ENCODE data around the gene SEC24C. TPM values are rescaled to one million over a fixed set of nuclear protein-coding genes. Genes with fewer than 3 reads are reported as not detected.

The SEC24C gene
- total RNA-seq, 1 donor = 65.7 TPM

DNA sequence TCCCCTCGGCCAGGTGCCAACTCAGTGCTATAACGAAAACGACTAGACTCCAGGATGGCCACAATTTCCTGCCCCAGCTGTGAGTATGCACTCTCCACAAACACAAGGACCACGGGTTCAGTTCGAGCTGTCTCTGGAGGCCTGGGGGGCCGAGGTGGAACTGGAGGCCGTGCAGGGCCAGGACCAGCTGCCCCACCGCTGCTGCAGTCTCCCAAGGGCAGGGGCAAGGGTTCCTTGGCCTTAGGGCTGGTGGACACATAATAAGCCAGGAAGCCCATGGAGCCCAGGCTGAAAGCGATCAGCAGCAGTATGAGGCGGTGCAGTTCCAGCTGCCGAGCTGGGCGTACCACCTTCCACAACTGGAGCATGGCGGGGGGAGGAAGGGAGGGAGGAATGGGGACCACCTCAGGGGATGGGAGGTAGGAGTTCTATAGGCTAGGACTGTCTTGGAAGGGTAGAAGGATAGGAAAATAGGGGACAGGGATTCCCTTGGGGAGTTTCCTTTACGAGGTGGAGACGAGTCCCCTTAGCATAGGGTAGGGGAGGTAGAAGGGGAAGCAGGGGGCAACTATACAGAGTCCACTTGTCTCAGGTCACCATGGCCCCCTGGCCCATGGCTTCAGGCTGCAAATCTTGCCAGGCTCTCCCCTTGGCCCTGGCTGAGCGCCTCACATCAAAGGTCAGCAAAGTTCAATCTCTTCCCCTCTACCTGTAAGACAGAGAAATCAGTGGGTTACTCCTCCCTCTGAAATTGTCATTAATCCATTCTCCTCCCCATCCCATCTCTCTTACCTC is 64.0 kb downstream of the SEC24C start:
- DNase-seq (ENCODE audit: low read depth in 2 of 3, low spot score in 2 of 3) = no peak

DNA sequence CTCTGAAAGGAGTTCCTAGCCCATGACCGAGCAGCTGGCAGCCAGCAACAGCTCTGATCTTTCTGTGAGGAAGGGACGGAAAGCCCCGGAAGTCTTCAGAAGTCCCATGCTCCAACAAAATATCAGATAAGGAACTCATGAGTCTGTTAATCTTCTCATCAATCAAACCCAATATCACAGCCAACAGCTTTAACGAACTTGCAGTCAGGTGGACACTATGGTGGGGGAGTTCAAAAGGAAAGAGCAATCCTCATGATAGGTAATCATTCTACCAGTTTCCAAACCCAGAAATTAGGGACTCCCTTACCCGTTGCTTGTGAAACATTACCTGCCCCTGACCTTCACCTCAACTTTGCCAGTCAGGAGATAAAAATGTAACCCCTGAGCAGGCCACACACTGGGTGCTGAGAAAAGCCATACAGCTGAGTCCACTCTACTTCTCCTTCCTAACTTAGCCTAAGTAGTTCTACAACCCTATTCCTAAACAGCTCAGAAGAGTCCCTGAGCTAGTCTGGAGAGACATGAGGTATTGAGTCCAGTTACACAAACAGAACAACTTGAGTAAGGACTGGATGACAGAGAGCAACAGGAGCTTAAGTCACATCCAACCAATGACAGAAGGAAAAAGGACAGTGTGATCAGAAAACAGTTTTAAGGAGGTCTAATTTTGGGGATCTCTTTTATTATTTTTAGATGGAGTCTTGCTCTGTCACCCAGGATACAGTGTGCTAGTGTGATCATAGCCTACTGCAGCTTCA is 65.1 kb downstream of the SEC24C start:
- no peak for DNase-seq (ENCODE audit: low read depth in 2 of 3, low spot score in 2 of 3)

- no peak for DNase-seq (ENCODE audit: low read depth in 2 of 3, low spot score in 2 of 3)
Observed at GRCh38 chr10:73810358-73810734, 66.2 kb downstream of the SEC24C start.

GRCh38 chr10:73810735-73811465 is 66.7 kb downstream of the SEC24C start:
- DNase-seq (ENCODE audit: low read depth in 2 of 3, low spot score in 2 of 3) = peak; percentile 25 to 51 (median 40)

- no peak for DNase-seq (ENCODE audit: low read depth in 2 of 3, low spot score in 2 of 3)
Observed at GRCh38 chr10:73812657-73813056, 68.5 kb downstream of the SEC24C start.

GRCh38 chr10:73813333-73813732 is 69.2 kb downstream of the SEC24C start:
- DNase-seq (ENCODE audit: low read depth in 2 of 3, low spot score in 2 of 3) = no peak

DNA sequence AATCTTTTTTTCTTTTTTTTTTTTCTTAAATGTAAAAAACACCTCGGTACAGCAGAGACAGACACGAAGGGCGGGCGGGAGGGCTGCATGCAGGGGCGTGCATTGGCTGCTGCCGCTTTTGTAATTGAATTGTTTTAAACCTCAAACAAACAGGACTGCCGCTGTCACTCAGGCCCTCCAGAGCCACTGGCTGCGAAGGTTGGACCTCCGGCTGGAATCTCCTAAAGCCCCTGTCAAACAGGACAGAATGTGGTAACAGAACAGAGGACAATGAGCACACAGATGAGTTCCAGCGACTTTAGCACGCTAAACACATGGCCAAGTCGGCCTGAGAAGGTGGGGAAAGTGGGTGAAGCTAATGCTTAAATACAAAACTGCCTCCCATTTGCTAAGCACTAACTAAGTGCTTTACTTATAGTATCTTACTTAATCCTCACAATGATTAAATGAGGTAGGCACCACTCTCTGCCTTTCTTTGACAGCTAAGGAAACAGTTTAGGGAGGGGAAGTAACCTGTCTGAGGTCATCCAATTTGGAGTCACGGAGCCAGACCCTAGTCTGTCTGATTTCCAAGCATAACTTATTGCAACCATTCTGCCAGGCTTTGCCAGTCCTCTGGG is 70.2 kb downstream of the SEC24C start:
- no peak for DNase-seq (ENCODE audit: low read depth in 2 of 3, low spot score in 2 of 3)

- peak in 1 of 3 donors; percentile 26 for DNase-seq (ENCODE audit: low read depth in 2 of 3, low spot score in 2 of 3)
Observed at GRCh38 chr10:73814896-73815718, 70.9 kb downstream of the SEC24C start.

GRCh38 chr10:73815719-73816030 is 71.5 kb downstream of the SEC24C start:
- no peak for DNase-seq (ENCODE audit: low read depth in 2 of 3, low spot score in 2 of 3)

GRCh38 chr10:73816917-73817729 is 73.0 kb downstream of the SEC24C start:
- no peak for DNase-seq (ENCODE audit: low read depth in 2 of 3, low spot score in 2 of 3)

DNA sequence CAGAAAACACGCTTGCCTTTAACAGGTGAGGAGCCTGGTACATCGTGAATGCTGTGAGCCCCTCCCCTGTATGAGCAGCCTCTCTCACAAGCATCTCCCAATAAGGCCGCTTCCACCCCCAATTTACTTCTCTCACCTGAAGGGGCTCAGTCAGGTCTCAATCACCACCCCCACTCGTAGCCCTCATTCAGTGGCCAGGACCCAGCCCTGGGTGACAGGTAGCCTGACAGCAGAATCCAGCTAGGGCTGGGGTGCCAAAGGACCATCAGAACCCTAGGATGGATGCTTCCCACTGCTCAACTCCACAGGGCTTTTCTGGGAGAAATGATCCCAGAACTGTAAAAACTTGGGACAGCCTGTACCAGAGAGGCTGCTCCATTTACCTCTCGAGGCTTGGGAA is 73.7 kb downstream of the SEC24C start:
- DNase-seq (ENCODE audit: low read depth in 2 of 3, low spot score in 2 of 3) = no peak

DNA sequence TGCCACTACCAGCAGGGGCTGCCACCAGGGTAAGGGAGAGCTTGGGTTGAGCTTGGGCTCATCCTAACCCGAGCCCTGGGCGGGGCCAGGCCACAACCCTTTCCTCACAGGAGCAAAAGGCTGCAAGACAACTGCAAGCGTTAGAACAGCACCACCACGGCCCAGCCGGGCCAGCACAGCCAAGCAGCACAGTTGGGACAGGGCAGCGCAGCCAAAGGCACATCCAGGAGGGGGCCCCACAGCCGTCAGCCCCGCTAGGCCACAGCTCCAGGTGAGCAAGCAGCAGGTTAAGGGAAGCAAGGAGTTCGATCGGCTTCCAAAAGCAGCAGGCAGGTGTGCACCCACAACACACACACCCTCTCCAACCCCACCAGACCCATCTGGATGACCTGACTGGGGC is 74.2 kb downstream of the SEC24C start:
- DNase-seq (ENCODE audit: low read depth in 2 of 3, low spot score in 2 of 3) = no peak

GRCh38 chr10:73819081-73819480 is 74.9 kb downstream of the SEC24C start:
- DNase-seq (ENCODE audit: low read depth in 2 of 3, low spot score in 2 of 3) = no peak

DNA sequence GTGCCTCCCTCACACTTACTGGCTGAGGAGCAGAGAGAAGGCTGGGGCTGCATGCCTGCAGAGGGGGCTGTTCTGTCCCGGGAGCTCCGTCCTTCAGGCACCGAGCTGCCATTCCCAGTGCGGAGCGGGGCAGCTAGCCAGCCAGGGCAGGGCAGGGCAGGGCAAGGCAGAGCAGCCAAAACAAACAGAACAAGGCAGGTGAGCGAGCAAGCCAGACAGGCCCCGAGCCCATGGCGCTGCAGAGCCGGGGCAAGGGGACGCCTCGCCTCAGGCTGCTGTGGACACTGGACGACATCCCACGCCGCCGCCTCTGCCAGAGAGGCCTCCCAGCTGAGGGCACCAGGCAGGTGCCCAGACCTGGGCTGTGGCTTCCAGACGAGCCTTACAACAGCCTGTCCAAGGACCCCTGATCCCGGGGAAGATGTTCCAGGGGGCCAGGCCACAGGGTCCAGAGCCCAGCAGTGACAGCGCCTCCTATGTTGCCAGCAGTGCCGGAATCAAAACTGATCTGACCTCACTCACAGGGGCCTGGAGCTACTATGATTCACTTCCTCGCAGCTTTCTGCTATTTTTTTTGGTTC is 75.4 kb downstream of the SEC24C start:
- DNase-seq (ENCODE audit: low read depth in 2 of 3, low spot score in 2 of 3) = no peak

Small RNAs within 50 kb of the gene (small RNA-seq; reads per million reads assigned to genes)
- gene AC022400.4 (not detected), gene AC022400.9 (not detected), gene RNA5SP320 (not detected), gene ZSWIM8-AS1 (not detected)

Other genes with a start within 250 kb of the SEC24C start
- 7.8 TPM for gene PPP3CB, start 248.3 kb upstream of the SEC24C start, total RNA-seq
- gene USP54, start 153.0 kb upstream of the SEC24C start, total RNA-seq = 11.8 TPM
- gene MYOZ1, start 102.9 kb upstream of the SEC24C start, total RNA-seq = not detected
- not detected for gene SYNPO2L, start 88.3 kb upstream of the SEC24C start, total RNA-seq
- gene AGAP5, start 46.3 kb upstream of the SEC24C start, total RNA-seq = 4.0 TPM
- 9.2 TPM for gene CHCHD1, start 37.7 kb downstream of the SEC24C start, total RNA-seq
- gene ZSWIM8, start 41.2 kb downstream of the SEC24C start, total RNA-seq = 86.2 TPM
- gene NDST2, start 67.2 kb downstream of the SEC24C start, total RNA-seq = 43.1 TPM
- 49.3 TPM for gene CAMK2G, start 130.2 kb downstream of the SEC24C start, total RNA-seq
- gene PLAU, start 166.8 kb downstream of the SEC24C start, total RNA-seq = 10.8 TPM

All from hematopoietic multipotent progenitor cell (in vitro differentiated cells).